ENCODE data around the gene VSIG10. TPM values are rescaled to one million over a fixed set of nuclear protein-coding genes. Genes with fewer than 3 reads are reported as not detected.
A peak's percentile ranks its signal among the peaks of the same experiment; 100 is the strongest.
"Not testable (repeated sequence)": the region's sequence is repeated elsewhere in the genome, so short reads cannot be mapped to it uniquely, and the experiment has no call there.

Gene VSIG10
- total RNA-seq, 4 donors from 2014 or later: 122 to 207 (median 155) TPM

DNA sequence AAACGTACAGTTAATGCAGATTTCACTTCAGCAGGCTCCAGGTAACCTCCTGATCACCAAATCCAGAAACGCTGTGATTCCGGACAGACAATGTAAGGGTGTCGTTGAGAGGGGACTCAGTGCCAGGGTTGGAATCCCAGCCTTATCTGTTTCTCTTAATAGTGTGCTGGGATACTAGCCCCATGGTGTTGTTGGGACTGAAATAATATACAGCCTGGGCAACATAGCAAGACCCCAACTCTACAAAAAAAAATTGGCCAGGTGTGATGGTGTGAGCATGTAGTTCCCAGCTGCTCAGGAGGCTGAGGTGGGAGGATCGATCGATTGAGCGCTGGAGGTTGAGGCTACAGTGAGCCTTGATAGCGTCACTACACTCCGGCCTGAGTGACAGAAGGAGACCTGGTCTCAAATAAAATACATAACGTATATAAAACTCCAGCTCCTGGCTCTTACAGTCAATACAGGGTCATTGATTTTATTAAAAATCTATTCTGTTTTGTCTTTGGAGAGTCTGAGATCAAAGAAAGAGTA lies 33.4 kb upstream of the VSIG10 start:
- H3K9me3 ChIP-seq: no peaks in the 10 kb centered on the region
- TF ChIP-seq, protein P1, sequence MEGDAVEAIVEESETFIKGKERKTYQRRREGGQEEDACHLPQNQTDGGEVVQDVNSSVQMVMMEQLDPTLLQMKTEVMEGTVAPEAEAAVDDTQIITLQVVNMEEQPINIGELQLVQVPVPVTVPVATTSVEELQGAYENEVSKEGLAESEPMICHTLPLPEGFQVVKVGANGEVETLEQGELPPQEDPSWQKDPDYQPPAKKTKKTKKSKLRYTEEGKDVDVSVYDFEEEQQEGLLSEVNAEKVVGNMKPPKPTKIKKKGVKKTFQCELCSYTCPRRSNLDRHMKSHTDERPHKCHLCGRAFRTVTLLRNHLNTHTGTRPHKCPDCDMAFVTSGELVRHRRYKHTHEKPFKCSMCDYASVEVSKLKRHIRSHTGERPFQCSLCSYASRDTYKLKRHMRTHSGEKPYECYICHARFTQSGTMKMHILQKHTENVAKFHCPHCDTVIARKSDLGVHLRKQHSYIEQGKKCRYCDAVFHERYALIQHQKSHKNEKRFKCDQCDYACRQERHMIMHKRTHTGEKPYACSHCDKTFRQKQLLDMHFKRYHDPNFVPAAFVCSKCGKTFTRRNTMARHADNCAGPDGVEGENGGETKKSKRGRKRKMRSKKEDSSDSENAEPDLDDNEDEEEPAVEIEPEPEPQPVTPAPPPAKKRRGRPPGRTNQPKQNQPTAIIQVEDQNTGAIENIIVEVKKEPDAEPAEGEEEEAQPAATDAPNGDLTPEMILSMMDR (IDR thresholded peaks at IDR 0.05): no peak
- TF ChIP-seq POLR2AphosphoS5 (IDR thresholded peaks at IDR 0.05) (no peak), EP300 (IDR thresholded peaks at IDR 0.05; ENCODE audit: low read depth) (no peak), POLR2A (IDR thresholded peaks at IDR 0.05) (no peak)
- peak overlapping the region; percentile 79 to 92 (median 86) for H3K4me3 ChIP-seq
- WGBS, 2 donors (ENCODE audit: low coverage in 1 of 2): 44 to 72% methylated on average over 5 to 10 of the region's 10 CpGs
- in situ Hi-C loops (cut with MboI; ENCODE audit: low pct_ligation_motif_present in 1 of 4, low pct_unique_long_range_greater_than_20kb in 1 of 4, low sequenced_read_pairs in 3 of 4): no loop called here
- DNase-seq: no peak
- no peaks in the 10 kb centered on the region for H3K27me3 ChIP-seq
- intact Hi-C loops (cut with DNase I; ENCODE audit: low total_unique reads): no loop called here
- H3K4me1 ChIP-seq: peaks cover 6 to 36% (median 17%) of the 10 kb centered on the region in 4 donors
- peaks cover 0 to 36% (median 8%) of the 10 kb centered on the region in 4 donors for H3K36me3 ChIP-seq
- H3K27ac ChIP-seq: peak overlapping the region; percentile 90 to 94 (median 92)

DNA sequence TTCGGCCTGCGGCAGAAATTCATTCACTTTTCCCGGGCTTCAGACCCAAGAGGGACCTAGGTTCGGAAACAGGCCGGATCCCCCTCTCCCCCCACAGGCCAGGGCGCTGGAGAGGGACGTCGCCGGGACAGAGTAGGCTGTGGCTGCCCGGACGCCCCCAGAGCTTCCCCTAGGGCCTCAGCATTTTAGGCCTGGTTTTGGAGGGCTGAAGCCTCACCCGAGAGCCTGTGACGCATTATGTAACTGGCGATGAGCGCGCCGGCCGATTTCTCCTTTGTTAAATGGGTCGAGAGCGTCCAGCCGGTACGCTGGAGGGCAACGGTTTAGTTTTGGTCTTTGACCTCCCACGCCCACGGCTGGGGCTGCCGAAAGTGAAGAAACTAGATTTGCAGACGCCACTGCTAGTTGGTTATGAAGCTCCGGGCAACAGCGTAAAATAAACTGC lies 32.8 kb upstream of the VSIG10 start:
- peaks cover 6 to 42% (median 17%) of the 10 kb centered on the region in 4 donors for H3K4me1 ChIP-seq
- no peak for TF ChIP-seq POLR2AphosphoS5 (IDR thresholded peaks at IDR 0.05)
- TF ChIP-seq, protein P1 (IDR thresholded peaks at IDR 0.05): no peak
- no peak for TF ChIP-seq POLR2A (IDR thresholded peaks at IDR 0.05)
- TF ChIP-seq EP300 (IDR thresholded peaks at IDR 0.05; ENCODE audit: low read depth): no peak
- WGBS, 2 donors (ENCODE audit: low coverage in 1 of 2): 1% methylated on average over 19 of the region's 29 CpGs; no CpG with 5 or more reads in 1 of the 2 donors
- DNase-seq: peak; percentile 61
- H3K36me3 ChIP-seq: peaks cover 0 to 32% (median 7%) of the 10 kb centered on the region in 4 donors
- peak overlapping the region; percentile 90 to 94 (median 92) for H3K27ac ChIP-seq
- intact Hi-C loops (cut with DNase I; ENCODE audit: low total_unique reads): no loop called here
- no peaks in the 10 kb centered on the region for H3K27me3 ChIP-seq
- H3K4me3 ChIP-seq: peak overlapping the region; percentile 79 to 92 (median 86)
- in situ Hi-C loops (cut with MboI; ENCODE audit: low pct_ligation_motif_present in 1 of 4, low pct_unique_long_range_greater_than_20kb in 1 of 4, low sequenced_read_pairs in 3 of 4): no loop called here
- H3K9me3 ChIP-seq: no peaks in the 10 kb centered on the region

DNA sequence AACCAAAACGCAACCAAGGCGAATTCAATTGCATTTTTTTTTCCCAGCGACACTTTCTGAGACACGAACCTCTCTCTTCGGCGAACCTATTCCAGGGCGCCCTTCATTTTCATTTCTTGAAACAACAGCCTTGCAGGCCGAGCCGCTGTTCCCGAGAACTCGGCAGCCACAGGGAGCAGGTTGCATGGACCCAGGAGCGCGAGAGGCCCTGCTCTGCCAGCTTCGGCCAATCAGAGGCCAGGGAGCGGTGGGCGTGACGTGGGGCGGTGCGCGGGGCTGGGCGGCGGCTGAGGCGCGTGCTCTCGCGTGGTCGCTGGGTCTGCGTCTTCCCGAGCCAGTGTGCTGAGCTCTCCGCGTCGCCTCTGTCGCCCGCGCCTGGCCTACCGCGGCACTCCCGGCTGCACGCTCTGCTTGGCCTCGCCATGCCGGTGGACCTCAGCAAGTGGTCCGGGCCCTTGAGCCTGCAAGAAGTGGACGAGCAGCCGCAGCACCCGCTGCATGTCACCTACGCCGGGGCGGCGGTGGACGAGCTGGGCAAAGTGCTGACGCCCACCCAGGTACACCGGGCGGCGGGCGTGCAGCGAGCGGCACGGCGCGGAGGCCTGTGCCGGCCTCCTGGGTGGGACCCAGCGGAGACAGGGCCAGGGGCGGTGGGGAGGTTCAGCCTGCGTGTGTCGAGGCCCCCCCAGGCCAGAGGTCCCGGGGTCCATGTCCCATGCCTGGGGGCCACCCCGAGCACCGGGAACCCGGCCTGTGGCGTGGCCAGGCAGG lies 32.2 kb upstream of the VSIG10 start, which contains the start of gene PEBP1:
PEBP1 (plus strand) TSS at position 337 of the 771 bp plus-strand sequence; CDS start at position 423, 86 bp downstream.
- peaks cover 0 to 26% (median 4%) of the 10 kb centered on the region in 4 donors for H3K36me3 ChIP-seq
- peak within 1 kb of the TSS; percentile 90 to 94 (median 92) for H3K27ac ChIP-seq
- WGBS, 2 donors (ENCODE audit: low coverage in 1 of 2): 0 to 1% methylated on average over 3 to 40 of the region's 70 CpGs
- TF ChIP-seq, protein P1 (IDR thresholded peaks at IDR 0.05): no peak
- TF ChIP-seq POLR2AphosphoS5 (IDR thresholded peaks at IDR 0.05) (peak; percentile 95 to 96 (median 96)), POLR2A (IDR thresholded peaks at IDR 0.05) (peak; percentile 92), EP300 (IDR thresholded peaks at IDR 0.05; ENCODE audit: low read depth) (no peak)
- in situ Hi-C loops (cut with MboI; ENCODE audit: low pct_ligation_motif_present in 1 of 4, low pct_unique_long_range_greater_than_20kb in 1 of 4, low sequenced_read_pairs in 3 of 4): no loop called here
- DNase-seq: peak; percentile 97
- no peaks in the 10 kb centered on the region for H3K9me3 ChIP-seq
- intact Hi-C loops (cut with DNase I; ENCODE audit: low total_unique reads): no loop called here
- H3K4me3 ChIP-seq: peak within 1 kb of the TSS; percentile 79 to 92 (median 86)
- H3K27me3 ChIP-seq: no peaks in the 10 kb centered on the region
- H3K4me1 ChIP-seq: peaks cover 6 to 44% (median 19%) of the 10 kb centered on the region in 4 donors

DNA sequence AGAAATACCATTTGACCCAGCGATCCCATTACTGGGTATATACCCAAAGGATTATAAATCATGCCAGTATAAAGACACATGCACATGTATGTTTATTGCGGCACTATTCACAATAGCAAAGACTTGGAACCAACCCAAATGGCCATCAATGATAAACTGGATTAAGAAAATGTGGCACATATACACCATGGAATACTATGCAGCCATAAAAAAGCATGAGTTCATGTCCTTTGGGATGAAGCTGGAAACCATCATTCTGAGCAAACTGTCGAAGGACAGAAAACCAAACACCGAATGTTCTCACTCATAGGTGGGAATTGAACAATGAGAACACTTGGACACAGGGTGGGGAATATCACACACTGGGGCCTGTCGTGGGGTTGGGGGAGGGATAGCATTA lies 25.6 kb upstream of the VSIG10 start:
- H3K27me3 ChIP-seq; in situ Hi-C loops (cut with MboI; ENCODE audit: low pct_ligation_motif_present in 1 of 4, low pct_unique_long_range_greater_than_20kb in 1 of 4, low sequenced_read_pairs in 3 of 4); H3K36me3 ChIP-seq; H3K27ac ChIP-seq; H3K4me3 ChIP-seq; DNase-seq; intact Hi-C loops (cut with DNase I; ENCODE audit: low total_unique reads); H3K9me3 ChIP-seq: not testable (repeated sequence)
- 97 to 100% methylated on average over 2 to 5 of the region's 5 CpGs for WGBS, 2 donors (ENCODE audit: low coverage in 1 of 2)
- H3K4me1 ChIP-seq: peaks cover 0 to 28% (median 5%) of the 10 kb centered on the region in 4 donors
